ENCODE measurements around the gene TEDC2. TPM values are rescaled to one million over a fixed set of nuclear protein-coding genes. Genes with fewer than 3 reads are reported as not detected.

TEDC2 gene
- total RNA-seq, 2 experiments from 2014 or later, result 21.6 to 32.9 TPM

GRCh38 chr16:2492292-2492691, 32.4 kb downstream of the TEDC2 start:
- POLR2A ChIA-PET, result no interaction called here
- no peak overlapping the region for H3K27ac Mint-ChIP-seq
- H3K9me3 Mint-ChIP-seq (ENCODE audit: insufficient read depth), result no peaks in the 10 kb centered on the region
- H3K36me3 Mint-ChIP-seq (ENCODE audit: low read depth), result peaks cover 3% of the 10 kb centered on the region
- DNase-seq (no peak), ATAC-seq (no peak)
- no peaks in the 10 kb centered on the region for H3K27me3 Mint-ChIP-seq (ENCODE audit: low read depth)
- H3K4me1 Mint-ChIP-seq (ENCODE audit: low read depth), result peaks cover 10% of the 10 kb centered on the region
- no peak overlapping the region for H3K4me3 Mint-ChIP-seq
- CTCF ChIA-PET, result interaction anchor here (2.0 kb wide), 1 partner anchor 9 kb away, joined by 6 read pairs; no protein-coding TSS in a partner anchor

GRCh38 chr16:2493605-2494004, 33.7 kb downstream of the TEDC2 start:
- POLR2A ChIA-PET, result interaction anchor here (0.6 to 1.7 kb wide), 2 partner anchors 19 to 709 kb away, joined by 3 to 4 read pairs; no protein-coding TSS in a partner anchor
- H3K36me3 Mint-ChIP-seq (ENCODE audit: low read depth), result peaks cover 7% of the 10 kb centered on the region
- H3K9me3 Mint-ChIP-seq (ENCODE audit: insufficient read depth), result no peaks in the 10 kb centered on the region
- no peak overlapping the region for H3K4me3 Mint-ChIP-seq
- ATAC-seq (no peak), DNase-seq (no peak)
- CTCF ChIA-PET, result no interaction called here
- H3K4me1 Mint-ChIP-seq (ENCODE audit: low read depth), result no peaks in the 10 kb centered on the region
- no peak overlapping the region for H3K27ac Mint-ChIP-seq
- H3K27me3 Mint-ChIP-seq (ENCODE audit: low read depth), result no peaks in the 10 kb centered on the region

- no peaks in the 10 kb centered on the region for H3K9me3 Mint-ChIP-seq (ENCODE audit: insufficient read depth)
- H3K4me1 Mint-ChIP-seq (ENCODE audit: low read depth), result no peaks in the 10 kb centered on the region
- no peak for DNase-seq
- ATAC-seq, result no peak
- H3K27ac Mint-ChIP-seq, result no peak overlapping the region
- POLR2A ChIA-PET, result interaction anchor here (1.7 kb wide), 1 partner anchor 18 kb away, joined by 4 read pairs; no protein-coding TSS in a partner anchor
- no peak overlapping the region for H3K4me3 Mint-ChIP-seq
- no peaks in the 10 kb centered on the region for H3K27me3 Mint-ChIP-seq (ENCODE audit: low read depth)
- CTCF ChIA-PET, result no interaction called here
- peaks cover 7% of the 10 kb centered on the region for H3K36me3 Mint-ChIP-seq (ENCODE audit: low read depth)
Measured at GRCh38 chr16:2494616-2495015, 34.7 kb downstream of the TEDC2 start.

DNA sequence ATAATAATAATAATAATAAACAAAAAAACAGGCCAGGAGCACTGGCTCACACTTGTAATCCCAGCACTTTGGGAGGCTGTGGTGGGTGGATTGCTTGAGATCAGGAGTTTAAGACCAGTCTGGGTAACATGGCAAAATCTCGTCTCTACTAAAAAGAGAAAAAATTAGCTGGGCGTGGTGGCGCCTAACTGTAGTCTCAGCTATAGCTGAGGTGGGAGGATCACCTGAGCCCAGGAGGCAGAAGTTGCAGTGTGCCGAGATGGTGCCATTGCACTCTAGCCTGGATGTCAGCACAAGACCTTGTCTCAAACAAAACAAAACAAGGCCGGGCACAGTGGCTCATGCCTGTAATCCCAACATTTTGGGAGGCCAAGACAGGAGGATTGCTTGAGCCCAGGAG, 35.1 kb downstream of the TEDC2 start:
- no peaks in the 10 kb centered on the region for H3K9me3 Mint-ChIP-seq (ENCODE audit: insufficient read depth)
- DNase-seq, result no peak
- ATAC-seq, result no peak
- H3K36me3 Mint-ChIP-seq (ENCODE audit: low read depth), result peaks cover 7% of the 10 kb centered on the region
- no peak overlapping the region for H3K27ac Mint-ChIP-seq
- H3K4me3 Mint-ChIP-seq, result no peak overlapping the region
- POLR2A ChIA-PET, result no interaction called here
- CTCF ChIA-PET, result no interaction called here
- H3K4me1 Mint-ChIP-seq (ENCODE audit: low read depth), result no peaks in the 10 kb centered on the region
- H3K27me3 Mint-ChIP-seq (ENCODE audit: low read depth), result no peaks in the 10 kb centered on the region

DNA sequence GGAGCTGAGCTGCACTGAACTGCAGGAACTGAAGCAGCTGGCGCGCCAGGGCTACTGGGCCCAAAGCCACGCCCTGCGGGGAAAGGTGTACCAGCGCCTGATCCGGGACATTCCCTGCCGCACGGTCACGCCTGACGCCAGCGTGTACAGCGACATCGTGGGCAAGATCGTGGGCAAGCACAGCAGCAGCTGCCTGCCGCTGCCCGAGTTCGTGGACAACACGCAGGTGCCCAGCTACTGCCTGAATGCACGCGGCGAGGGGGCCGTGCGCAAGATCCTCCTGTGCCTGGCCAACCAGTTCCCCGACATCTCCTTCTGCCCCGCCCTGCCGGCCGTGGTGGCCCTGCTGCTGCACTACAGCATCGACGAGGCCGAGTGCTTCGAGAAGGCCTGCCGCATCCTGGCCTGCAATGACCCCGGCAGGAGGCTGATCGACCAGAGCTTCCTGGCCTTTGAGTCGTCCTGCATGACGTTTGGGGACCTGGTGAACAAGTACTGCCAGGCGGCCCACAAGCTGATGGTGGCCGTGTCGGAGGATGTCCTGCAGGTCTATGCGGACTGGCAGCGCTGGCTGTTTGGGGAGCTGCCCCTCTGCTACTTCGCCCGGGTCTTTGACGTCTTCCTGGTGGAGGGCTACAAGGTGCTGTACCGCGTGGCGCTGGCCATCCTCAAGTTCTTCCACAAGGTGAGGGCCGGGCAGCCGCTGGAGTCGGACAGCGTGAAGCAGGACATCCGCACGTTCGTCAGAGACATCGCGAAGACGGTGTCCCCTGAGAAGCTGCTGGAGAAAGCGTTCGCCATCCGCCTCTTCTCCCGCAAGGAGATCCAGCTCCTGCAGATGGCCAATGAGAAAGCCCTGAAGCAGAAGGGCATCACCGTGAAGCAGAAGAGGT, 36.6 kb downstream of the TEDC2 start:
- H3K36me3 Mint-ChIP-seq (ENCODE audit: low read depth), result peaks cover 7% of the 10 kb centered on the region
- no peak overlapping the region for H3K4me3 Mint-ChIP-seq
- no peaks in the 10 kb centered on the region for H3K4me1 Mint-ChIP-seq (ENCODE audit: low read depth)
- H3K27me3 Mint-ChIP-seq (ENCODE audit: low read depth), result no peaks in the 10 kb centered on the region
- ATAC-seq, result no peak
- CTCF ChIA-PET, result interaction anchor here (0.6 to 1.3 kb wide), 2 partner anchors 13 to 227 kb away, joined by 3 read pairs; no protein-coding TSS in a partner anchor
- H3K9me3 Mint-ChIP-seq (ENCODE audit: insufficient read depth), result no peaks in the 10 kb centered on the region
- no peak for DNase-seq
- POLR2A ChIA-PET, result interaction anchor here (0.6 kb wide), 1 partner anchor 17 kb away, joined by 3 read pairs; no protein-coding TSS in a partner anchor
- H3K27ac Mint-ChIP-seq, result no peak overlapping the region

- ChIA-PET POLR2A (no interaction called here), CTCF (interaction anchor here (0.6 to 1.3 kb wide), 2 partner anchors 14 to 226 kb away, joined by 3 read pairs; no protein-coding TSS in a partner anchor)
- no peak for ATAC-seq
- no peaks in the 10 kb centered on the region for H3K4me1 Mint-ChIP-seq (ENCODE audit: low read depth)
- DNase-seq, result no peak
- H3K4me3 Mint-ChIP-seq, result no peak overlapping the region
- H3K9me3 Mint-ChIP-seq (ENCODE audit: insufficient read depth), result no peaks in the 10 kb centered on the region
- peak overlapping the region; percentile 2 for H3K27ac Mint-ChIP-seq
- H3K36me3 Mint-ChIP-seq (ENCODE audit: low read depth), result peaks cover 7% of the 10 kb centered on the region
- no peaks in the 10 kb centered on the region for H3K27me3 Mint-ChIP-seq (ENCODE audit: low read depth)
Measured at GRCh38 chr16:2497116-2497630, 37.3 kb downstream of the TEDC2 start.

DNA sequence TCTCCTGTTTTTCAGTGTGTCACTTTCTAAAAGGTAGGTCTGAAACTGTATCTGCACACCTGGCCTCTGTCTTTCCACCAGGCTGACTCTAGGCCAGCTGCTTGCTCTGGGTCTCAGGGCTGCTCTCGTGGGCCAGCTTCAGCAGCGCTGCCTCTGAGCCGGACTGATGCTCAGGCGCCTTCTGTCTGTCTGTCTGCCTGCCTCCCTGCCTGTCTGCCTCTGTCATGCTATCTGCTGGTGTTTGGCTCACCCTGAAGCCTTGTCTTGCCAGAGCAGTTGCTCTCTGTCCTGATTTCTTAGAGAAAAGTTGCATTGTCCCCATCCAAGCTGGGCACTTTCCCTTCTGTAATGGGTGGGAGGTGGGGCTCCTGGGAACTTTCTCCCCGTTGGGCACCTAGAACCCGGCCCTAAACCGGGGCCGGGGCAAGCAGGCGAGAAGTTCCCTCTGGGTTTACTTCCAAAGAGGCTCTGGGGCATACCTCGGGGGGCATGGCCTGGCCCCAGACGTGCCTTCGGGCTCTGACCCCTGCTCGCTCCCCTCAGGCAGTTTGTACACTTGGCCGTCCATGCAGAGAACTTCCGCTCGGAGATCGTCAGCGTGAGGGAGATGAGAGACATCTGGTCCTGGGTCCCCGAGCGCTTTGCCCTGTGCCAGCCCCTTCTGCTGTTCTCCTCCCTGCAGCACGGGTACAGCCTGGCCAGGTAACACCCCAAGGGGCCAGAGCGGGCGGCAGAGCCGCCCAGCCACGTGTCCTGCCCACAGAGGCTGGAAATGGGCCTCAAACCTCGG, 38.0 kb downstream of the TEDC2 start:
- Mint-ChIP-seq H3K4me3 (no peak overlapping the region), H3K27me3 (ENCODE audit: low read depth) (no peaks in the 10 kb centered on the region), H3K4me1 (ENCODE audit: low read depth) (no peaks in the 10 kb centered on the region), H3K27ac (peak overlapping the region; percentile 34), H3K36me3 (ENCODE audit: low read depth) (peaks cover 7% of the 10 kb centered on the region), H3K9me3 (ENCODE audit: insufficient read depth) (no peaks in the 10 kb centered on the region)
- DNase-seq, result no peak
- no peak for ATAC-seq
- ChIA-PET POLR2A (no interaction called here), CTCF (interaction anchor here (1.3 kb wide), 1 partner anchor 14 kb away, joined by 3 read pairs; no protein-coding TSS in a partner anchor)

DNA sequence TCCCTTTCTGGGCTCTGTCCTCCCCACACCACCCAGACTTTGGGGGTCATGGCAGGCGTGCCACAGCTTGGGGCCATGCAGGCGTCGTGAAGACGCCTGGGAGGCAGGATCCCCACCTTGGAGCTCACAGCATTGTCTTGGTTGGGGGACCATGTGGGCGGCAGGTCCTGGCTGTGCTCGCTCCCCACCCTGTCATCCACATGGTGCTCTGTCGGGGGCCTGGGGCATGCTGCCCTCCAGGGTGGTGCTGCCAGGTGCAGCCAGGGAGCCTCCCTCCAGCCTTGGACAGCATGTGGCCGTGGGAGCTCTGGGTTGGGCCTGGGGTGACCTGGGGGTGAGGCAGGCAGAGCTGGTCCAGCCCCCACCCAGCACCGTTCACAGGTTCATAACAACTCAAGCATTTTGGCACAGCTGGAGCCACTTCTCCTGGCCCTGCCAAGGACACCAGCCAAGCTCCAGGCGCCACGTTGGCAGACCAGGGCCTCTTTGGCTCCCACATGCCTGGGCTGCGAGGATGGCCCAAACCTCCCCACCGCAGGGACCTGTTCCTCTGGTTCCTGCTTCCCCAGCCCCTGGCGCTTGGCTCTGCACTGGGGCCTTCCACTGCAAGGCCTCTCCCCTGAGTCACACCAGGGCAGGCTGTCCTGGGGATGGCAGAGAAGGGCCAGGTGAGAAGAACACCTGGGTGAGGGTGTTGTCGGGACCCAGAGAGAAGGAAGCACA, 38.8 kb downstream of the TEDC2 start:
- H3K36me3 Mint-ChIP-seq (ENCODE audit: low read depth), result peaks cover 7% of the 10 kb centered on the region
- H3K4me3 Mint-ChIP-seq, result no peak overlapping the region
- H3K4me1 Mint-ChIP-seq (ENCODE audit: low read depth), result no peaks in the 10 kb centered on the region
- no peaks in the 10 kb centered on the region for H3K27me3 Mint-ChIP-seq (ENCODE audit: low read depth)
- ATAC-seq (no peak), DNase-seq (no peak)
- no peaks in the 10 kb centered on the region for H3K9me3 Mint-ChIP-seq (ENCODE audit: insufficient read depth)
- no peak overlapping the region for H3K27ac Mint-ChIP-seq
- ChIA-PET POLR2A (no interaction called here), CTCF (no interaction called here)

- H3K4me3 Mint-ChIP-seq, result no peak overlapping the region
- CTCF ChIA-PET, result interaction anchor here (2.8 to 3.4 kb wide), 2 partner anchors 11 to 304 kb away, joined by 20 to 27 read pairs; no protein-coding TSS in a partner anchor
Measured at GRCh38 chr16:2499454-2499853, 39.5 kb downstream of the TEDC2 start.

GRCh38 chr16:2499890-2500429, 40.1 kb downstream of the TEDC2 start:
- Mint-ChIP-seq H3K4me1 (ENCODE audit: low read depth) (no peaks in the 10 kb centered on the region), H3K27me3 (ENCODE audit: low read depth) (no peaks in the 10 kb centered on the region), H3K9me3 (ENCODE audit: insufficient read depth) (no peaks in the 10 kb centered on the region), H3K4me3 (no peak overlapping the region), H3K36me3 (ENCODE audit: low read depth) (peaks cover 7% of the 10 kb centered on the region), H3K27ac (no peak overlapping the region)
- CTCF ChIA-PET, result interaction anchor here (1.7 to 3.4 kb wide), 4 partner anchors 12 to 305 kb away, joined by 5 to 27 read pairs (median 14); no protein-coding TSS in a partner anchor
- POLR2A ChIA-PET, result interaction anchor here (1.4 kb wide), 1 partner anchor 14 kb away, joined by 5 read pairs; the partner anchor contains the start of gene ATP6V0C
- no peak for ATAC-seq
- DNase-seq, result no peak

More at GRCh38 chr16:2499454-2499853, 39.5 kb downstream of the TEDC2 start:
- POLR2A ChIA-PET, result no interaction called here
- no peak overlapping the region for H3K27ac Mint-ChIP-seq
- ATAC-seq, result no peak
- DNase-seq, result no peak
- no peaks in the 10 kb centered on the region for H3K27me3 Mint-ChIP-seq (ENCODE audit: low read depth)
- peaks cover 7% of the 10 kb centered on the region for H3K36me3 Mint-ChIP-seq (ENCODE audit: low read depth)
- H3K9me3 Mint-ChIP-seq (ENCODE audit: insufficient read depth), result no peaks in the 10 kb centered on the region
- H3K4me1 Mint-ChIP-seq (ENCODE audit: low read depth), result no peaks in the 10 kb centered on the region

Measured in activated CD8-positive, alpha-beta T cell treated with anti-CD3 and anti-CD28 coated beads, Interleukin-2, amount 10 ng/mL, durations not matched to agents 7 days and 5 days (primary cell).